Stimulated activated memory B cell treated with anti-CD40 and anti-IgM and Interleukin-4, amounts not matched to agents 10 μg/mL and 1 μg/mL and 100 μg/mL, for 72 hours (primary cell): ENCODE measurements around the gene ZNF496.
"Not testable (repeated sequence)": the region's sequence is repeated elsewhere in the genome, so short reads cannot be mapped to it uniquely, and the experiment has no call there.

ENCODE experiments used
- ATAC-seq: fragments of 150-1000 bp; cut with Tn5 transposase; 2 replicates; pipeline ENCODE4 v1.10.0; 2021
- H3K27ac Mint-ChIP-seq: one replicate; pipeline ENCODE4 v1.8.0; 2022; ENCODE audit warnings: mild to moderate bottlenecking, mixed read lengths
- H3K27me3 Mint-ChIP-seq: one replicate; pipeline ENCODE4 v1.8.0; 2022; ENCODE audit warnings: mixed read lengths
- H3K36me3 Mint-ChIP-seq: one replicate; pipeline ENCODE4 v1.8.0; 2022; ENCODE audit warnings: mixed read lengths
- H3K4me1 Mint-ChIP-seq: one replicate; pipeline ENCODE4 v1.8.0; 2022; ENCODE audit warnings: mixed read lengths
- H3K4me3 Mint-ChIP-seq: one replicate; pipeline ENCODE4 v1.8.0; 2022; ENCODE audit warnings: mild to moderate bottlenecking, moderate library complexity, mixed read lengths
- H3K9me3 Mint-ChIP-seq: one replicate; pipeline ENCODE4 v1.8.0; 2022; ENCODE audit warnings: mixed read lengths

ZNF496 gene

DNA sequence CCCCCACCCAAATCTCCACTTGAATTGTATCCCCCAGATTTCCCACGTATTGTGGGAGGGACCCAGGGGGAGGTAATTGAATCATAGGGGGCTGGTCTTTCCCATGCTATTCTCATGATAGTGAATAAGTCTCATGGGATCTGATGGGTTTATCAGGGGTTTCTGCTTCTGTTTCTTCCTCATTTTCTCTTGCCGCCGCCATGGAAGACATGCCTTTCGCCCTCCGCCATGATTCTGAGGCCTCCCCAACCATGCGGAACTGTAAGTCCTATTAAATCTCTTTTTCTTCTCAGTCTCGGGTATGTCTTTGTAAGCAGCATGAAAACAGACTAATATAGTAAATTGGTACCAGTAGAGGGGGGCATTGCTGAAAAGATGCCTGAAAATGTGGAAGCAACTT, 33.4 kb upstream of the ZNF496 start:
- peaks cover 21% of the 10 kb centered on the region for H3K4me1 Mint-ChIP-seq
- no peak for ATAC-seq
- no peak overlapping the region for H3K27ac Mint-ChIP-seq

DNA sequence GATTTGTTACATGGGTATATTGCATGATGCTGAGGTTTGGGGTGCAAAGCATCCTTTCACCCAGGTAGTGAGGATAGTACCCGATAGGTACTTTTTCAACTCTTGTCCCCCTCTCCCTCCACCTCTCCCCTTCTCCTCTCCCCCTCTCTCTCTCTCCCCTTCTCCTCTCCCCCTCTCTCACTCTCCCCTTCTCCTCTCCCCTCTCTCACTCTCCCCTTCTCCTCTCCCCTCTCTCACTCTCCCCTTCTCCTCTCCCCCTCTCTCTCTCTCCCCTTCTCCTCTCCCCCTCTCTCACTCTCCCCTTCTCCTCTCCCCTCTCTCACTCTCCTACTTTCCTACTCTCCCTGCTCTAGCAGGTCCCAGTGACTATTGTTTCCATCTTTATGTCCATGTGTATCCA, 31.3 kb upstream of the ZNF496 start:
- peaks cover 63% of the 10 kb centered on the region for H3K27me3 Mint-ChIP-seq
- not testable (repeated sequence) for H3K27ac Mint-ChIP-seq, ATAC-seq, H3K4me3 Mint-ChIP-seq, H3K36me3 Mint-ChIP-seq
- H3K9me3 Mint-ChIP-seq: peaks cover 14% of the 10 kb centered on the region
- peaks cover 23% of the 10 kb centered on the region for H3K4me1 Mint-ChIP-seq

More for the DNA sequence above, 33.4 kb upstream of the ZNF496 start:
- H3K4me3 Mint-ChIP-seq: no peak overlapping the region
- peaks cover 5% of the 10 kb centered on the region for H3K36me3 Mint-ChIP-seq
- H3K27me3 Mint-ChIP-seq: peaks cover 51% of the 10 kb centered on the region
- H3K9me3 Mint-ChIP-seq: peaks cover 14% of the 10 kb centered on the region

DNA sequence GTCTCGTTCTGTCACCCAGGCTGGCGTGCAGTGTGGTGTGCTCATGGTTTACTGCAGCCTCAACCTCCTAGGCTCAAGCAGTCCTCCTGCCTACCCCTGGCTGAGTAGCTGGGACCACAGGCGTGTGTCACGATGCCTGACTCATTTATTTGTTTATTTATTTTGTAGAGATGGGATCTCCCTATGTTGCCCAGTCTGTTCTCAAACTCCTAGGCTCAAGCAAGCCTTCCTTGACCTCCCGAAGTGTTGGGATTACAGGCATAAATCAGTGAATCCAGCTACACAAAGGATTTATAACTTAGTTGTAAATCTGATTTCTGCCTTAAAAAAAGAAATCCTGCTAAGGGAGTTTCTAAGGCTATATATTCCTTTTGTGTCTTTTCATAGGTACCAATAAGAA, 30.5 kb upstream of the ZNF496 start:
- no peak overlapping the region for H3K4me3 Mint-ChIP-seq
- H3K4me1 Mint-ChIP-seq: peaks cover 32% of the 10 kb centered on the region
- H3K36me3 Mint-ChIP-seq: peaks cover 5% of the 10 kb centered on the region
- no peak for ATAC-seq
- H3K27me3 Mint-ChIP-seq: peaks cover 63% of the 10 kb centered on the region
- H3K9me3 Mint-ChIP-seq: peaks cover 12% of the 10 kb centered on the region
- H3K27ac Mint-ChIP-seq: no peak overlapping the region

DNA sequence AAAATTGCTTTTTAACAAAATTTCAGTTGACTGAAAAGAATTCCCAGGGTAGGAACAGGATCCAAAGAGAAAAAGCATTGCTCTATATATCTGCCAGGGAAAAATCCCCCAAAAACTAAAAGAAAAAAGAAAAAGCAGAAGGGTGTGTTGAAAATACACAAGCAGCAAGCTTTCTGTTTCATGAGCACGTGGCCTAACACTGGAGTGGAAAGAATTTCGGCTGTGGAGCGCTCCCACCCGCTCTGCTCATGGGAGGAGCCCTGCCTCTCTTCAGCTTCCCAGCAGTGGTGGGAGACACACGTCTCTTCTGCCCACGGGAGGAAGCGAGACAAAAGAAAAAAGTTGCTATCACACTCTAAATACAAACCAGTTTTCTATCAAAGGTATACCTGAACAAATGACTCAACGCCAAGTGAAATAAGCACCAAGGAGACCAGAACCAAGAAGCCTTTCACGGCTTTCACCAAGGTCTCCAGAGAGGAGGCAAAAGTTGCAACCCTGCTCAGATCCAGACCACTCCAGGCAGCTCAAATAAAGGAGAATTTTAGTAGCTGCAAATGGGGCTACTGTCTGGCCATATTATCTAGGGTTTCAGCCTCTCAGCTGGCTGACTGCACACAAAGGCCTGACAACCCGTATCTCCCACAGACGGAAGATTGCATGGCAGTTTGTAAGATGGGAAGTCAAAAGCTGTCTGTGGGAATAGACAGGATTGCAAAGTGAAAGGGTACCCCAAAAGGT, 29.5 kb upstream of the ZNF496 start:
- peaks cover 32% of the 10 kb centered on the region for H3K4me1 Mint-ChIP-seq
- peaks cover 12% of the 10 kb centered on the region for H3K9me3 Mint-ChIP-seq
- peaks cover 5% of the 10 kb centered on the region for H3K36me3 Mint-ChIP-seq
- H3K27me3 Mint-ChIP-seq: peaks cover 63% of the 10 kb centered on the region
- H3K4me3 Mint-ChIP-seq: no peak overlapping the region
- no peak overlapping the region for H3K27ac Mint-ChIP-seq
- no peak for ATAC-seq

DNA sequence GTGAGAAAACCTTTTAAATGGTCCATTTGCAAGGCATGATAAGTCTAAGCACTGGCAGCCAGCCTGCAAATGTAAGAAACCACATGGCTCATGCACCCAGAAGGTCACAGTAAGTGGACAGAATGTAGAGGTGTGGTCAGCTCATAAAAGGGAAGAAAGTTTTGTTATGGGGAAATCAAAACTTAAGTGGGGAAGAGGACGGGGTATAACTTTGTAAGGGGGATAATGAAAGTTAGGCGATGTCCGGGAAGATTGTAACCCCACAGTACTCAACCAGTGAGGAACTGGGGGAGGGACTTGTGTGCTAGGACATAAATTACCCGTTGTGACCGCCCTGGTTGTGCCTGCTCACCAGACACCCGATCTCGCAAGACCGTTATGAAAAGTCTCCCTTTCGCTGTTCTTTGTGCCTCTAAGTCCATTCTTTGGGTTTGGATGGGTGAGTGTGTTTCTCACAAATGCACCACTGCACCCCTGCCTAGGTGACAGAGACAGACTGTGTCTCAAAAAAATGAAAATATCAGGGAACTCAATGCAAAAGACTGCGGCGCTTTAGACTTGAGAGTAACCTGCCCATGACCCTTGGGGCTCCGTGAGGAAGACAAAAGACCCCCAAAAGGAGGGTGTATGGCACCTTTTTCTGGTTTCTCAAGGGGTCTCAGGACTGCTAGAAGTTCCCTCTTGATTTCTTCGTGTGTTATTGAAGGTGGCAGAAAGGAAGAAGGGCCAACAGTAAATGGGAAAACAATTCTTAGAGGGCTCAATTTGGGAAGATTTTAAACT, 28.6 kb upstream of the ZNF496 start:
- Mint-ChIP-seq H3K4me1 (peaks cover 38% of the 10 kb centered on the region), H3K9me3 (peaks cover 10% of the 10 kb centered on the region), H3K4me3 (no peak overlapping the region), H3K27ac (no peak overlapping the region), H3K36me3 (no peaks in the 10 kb centered on the region), H3K27me3 (peaks cover 63% of the 10 kb centered on the region)
- no peak for ATAC-seq

DNA sequence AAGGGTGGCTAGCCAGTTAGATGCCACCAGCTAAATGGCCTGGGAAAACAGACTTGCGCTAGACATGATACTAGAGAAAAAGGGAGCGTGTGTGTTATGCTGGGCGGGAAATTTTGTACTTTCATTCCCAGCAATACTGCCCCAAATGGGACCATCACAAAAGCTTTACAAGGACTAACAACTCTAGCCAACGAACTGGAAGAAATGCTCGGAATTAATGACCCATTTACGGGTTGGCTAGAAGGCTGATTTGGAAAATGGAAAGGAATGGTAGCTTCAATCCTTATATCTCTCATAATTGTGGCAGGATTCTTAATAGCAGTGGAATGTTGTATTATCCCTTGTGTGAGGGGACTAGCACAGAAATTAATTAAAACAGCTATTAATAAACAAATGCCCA, 27.9 kb upstream of the ZNF496 start:
- peaks cover 57% of the 10 kb centered on the region for H3K27me3 Mint-ChIP-seq
- peaks cover 38% of the 10 kb centered on the region for H3K4me1 Mint-ChIP-seq
- no peak overlapping the region for H3K4me3 Mint-ChIP-seq
- ATAC-seq: no peak
- H3K9me3 Mint-ChIP-seq: peaks cover 7% of the 10 kb centered on the region
- no peaks in the 10 kb centered on the region for H3K36me3 Mint-ChIP-seq
- H3K27ac Mint-ChIP-seq: no peak overlapping the region

DNA sequence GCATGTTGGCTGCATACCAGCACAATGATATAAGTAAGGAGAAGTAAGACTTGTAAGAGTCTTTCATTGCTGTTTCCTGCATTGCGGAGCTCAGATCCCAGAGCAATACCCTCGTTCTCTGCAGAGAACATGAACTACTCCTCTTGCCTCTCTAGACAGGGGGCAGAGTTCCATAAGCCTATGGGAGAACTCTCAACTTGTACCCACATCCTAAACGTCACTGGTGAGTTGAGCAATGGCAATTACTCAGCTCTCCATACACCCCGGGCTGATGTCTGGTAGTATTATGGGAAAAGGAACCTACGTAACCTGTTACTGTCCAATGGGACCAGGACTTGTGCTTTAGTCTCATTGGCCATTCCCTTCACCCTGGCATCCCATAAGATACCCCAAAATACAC, 27.3 kb upstream of the ZNF496 start:
- Mint-ChIP-seq H3K36me3 (no peaks in the 10 kb centered on the region), H3K4me1 (peaks cover 38% of the 10 kb centered on the region), H3K27me3 (peaks cover 59% of the 10 kb centered on the region), H3K27ac (no peak overlapping the region), H3K9me3 (peaks cover 7% of the 10 kb centered on the region), H3K4me3 (no peak overlapping the region)
- no peak for ATAC-seq

DNA sequence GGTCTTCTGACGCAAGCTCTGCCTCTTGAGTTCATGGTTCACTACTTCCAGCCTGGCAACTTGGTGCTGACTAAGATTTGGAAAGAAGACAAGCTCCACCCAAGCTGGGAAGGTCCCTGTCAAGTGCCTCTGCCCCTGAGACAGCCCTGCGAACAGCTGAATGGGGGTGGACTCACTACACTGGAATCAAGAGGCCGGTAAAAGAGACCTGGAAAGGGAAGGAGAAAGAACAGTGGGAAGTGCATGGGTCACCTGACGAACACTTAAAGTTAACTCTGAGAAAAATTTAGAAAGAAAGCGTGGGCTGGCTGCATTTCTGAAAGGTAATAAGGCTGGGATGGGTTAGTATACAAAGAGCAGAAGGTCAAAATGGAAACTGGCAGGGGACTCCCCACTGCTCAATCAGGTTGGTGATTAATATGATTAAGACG, 26.1 kb upstream of the ZNF496 start:
- Mint-ChIP-seq H3K27ac (peak overlapping the region; percentile 74), H3K27me3 (peaks cover 57% of the 10 kb centered on the region), H3K9me3 (peaks cover 7% of the 10 kb centered on the region), H3K36me3 (no peaks in the 10 kb centered on the region), H3K4me1 (peaks cover 38% of the 10 kb centered on the region), H3K4me3 (peak overlapping the region; percentile 63)
- peak; percentile 93 for ATAC-seq

DNA sequence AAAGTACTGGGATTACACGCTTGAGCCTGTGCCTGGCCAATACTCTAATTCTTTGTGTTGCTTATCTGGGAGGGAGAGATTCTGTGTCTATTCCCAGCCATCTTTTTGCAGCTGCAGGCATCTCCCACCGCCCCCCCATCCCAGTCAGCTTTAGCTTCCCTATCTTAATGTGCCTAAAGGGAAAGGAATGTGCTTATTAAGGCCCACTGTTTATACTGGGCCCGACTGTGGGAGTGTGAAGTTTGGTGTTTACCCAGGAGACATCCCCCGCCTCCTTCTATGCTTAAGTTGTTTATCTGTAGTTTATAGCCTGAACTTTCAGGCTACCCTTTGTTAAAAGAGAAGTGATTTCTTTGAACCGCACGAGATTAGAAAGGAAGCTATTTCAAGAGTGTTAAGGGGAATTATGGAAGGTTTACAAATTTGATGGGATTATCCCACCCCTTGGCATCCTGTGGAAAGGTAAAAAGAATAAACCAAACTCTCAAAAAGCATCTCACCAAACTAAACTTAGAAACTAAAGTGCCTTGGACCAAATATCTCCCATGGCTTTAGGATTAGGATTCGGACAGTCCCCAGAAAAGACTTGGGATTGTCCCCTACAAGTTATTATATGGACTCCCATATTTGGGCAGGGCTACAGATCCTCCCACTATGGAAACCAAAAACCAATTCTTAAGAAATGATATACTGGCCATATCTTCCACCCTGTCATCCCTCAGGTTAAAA, 25.5 kb upstream of the ZNF496 start:
- H3K27me3 Mint-ChIP-seq: peaks cover 61% of the 10 kb centered on the region
- peaks cover 38% of the 10 kb centered on the region for H3K4me1 Mint-ChIP-seq
- peaks cover 7% of the 10 kb centered on the region for H3K9me3 Mint-ChIP-seq
- H3K36me3 Mint-ChIP-seq: no peaks in the 10 kb centered on the region
- H3K27ac Mint-ChIP-seq: peak overlapping the region; percentile 74
- ATAC-seq: peak; percentile 18
- peak overlapping the region; percentile 63 for H3K4me3 Mint-ChIP-seq

DNA sequence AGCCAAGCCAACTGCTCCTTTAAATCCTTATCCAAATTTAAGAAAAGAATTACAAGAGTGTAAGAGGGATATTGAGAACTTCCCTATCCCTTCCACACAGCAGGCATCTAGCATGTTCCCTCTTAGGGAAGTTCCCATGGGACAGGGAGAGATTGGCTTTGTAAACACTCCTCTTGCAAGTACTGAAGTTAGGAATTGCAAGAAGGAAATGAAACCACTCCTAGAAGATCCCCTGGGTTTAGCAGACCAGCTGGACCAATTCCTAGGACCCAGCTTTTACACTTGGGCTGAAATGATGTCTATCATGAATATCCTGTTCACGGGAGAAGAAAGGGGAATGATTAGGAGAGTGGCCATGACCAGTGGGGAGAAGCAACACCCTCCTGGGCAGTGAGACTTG, 23.5 kb upstream of the ZNF496 start:
- peaks cover 48% of the 10 kb centered on the region for H3K27me3 Mint-ChIP-seq
- not testable (repeated sequence) for ATAC-seq, H3K36me3 Mint-ChIP-seq, H3K9me3 Mint-ChIP-seq, H3K4me3 Mint-ChIP-seq
- H3K27ac Mint-ChIP-seq: peak overlapping the region; percentile 74
- H3K4me1 Mint-ChIP-seq: peaks cover 24% of the 10 kb centered on the region

DNA sequence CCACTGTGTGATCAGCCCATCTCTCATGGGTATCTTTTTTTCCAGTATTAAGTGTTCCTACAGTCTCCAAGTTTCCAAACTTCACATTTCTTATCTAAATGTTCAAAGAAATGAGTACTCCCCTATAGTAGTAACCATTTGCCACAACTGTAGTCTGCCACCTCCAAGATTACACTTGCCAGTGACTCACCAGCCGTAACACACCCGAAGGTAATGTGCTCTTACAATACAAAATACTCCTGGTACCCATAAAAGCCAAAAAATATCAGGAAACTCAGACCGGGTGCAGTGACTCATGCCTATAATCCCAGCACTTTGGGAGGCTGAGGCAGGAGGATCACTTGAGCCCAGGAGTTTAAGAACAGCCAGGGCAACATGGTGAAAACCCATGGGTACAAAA, 20.5 kb upstream of the ZNF496 start:
- no peak for ATAC-seq
- Mint-ChIP-seq H3K9me3 (peaks cover 7% of the 10 kb centered on the region), H3K4me1 (peaks cover 7% of the 10 kb centered on the region), H3K36me3 (no peaks in the 10 kb centered on the region), H3K4me3 (no peak overlapping the region), H3K27me3 (peaks cover 54% of the 10 kb centered on the region), H3K27ac (no peak overlapping the region)

DNA sequence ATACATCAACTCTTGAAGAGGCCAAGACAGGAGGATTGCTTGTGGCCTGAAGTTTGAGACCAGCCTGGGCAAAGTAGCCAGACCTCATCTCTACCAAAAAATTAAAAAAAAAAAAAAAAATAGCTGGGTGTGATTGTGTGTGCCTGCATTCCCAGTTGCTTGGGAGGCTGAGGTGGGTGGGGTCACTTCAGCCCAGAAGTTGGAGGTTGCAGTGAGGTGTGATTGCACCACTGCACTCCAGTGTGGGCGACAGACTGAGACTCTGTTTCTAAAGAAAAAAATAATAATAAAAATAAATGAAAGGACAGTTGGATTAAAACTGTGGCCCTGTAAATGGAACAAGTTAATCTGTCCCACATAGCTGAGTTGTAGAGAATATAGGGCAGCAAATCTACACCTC, 18.9 kb upstream of the ZNF496 start:
- H3K9me3 Mint-ChIP-seq: peaks cover under 1% of the 10 kb centered on the region
- ATAC-seq: no peak
- no peak overlapping the region for H3K4me3 Mint-ChIP-seq
- H3K36me3 Mint-ChIP-seq: no peaks in the 10 kb centered on the region
- no peak overlapping the region for H3K27ac Mint-ChIP-seq
- H3K4me1 Mint-ChIP-seq: peaks cover 2% of the 10 kb centered on the region
- H3K27me3 Mint-ChIP-seq: peaks cover 45% of the 10 kb centered on the region

DNA sequence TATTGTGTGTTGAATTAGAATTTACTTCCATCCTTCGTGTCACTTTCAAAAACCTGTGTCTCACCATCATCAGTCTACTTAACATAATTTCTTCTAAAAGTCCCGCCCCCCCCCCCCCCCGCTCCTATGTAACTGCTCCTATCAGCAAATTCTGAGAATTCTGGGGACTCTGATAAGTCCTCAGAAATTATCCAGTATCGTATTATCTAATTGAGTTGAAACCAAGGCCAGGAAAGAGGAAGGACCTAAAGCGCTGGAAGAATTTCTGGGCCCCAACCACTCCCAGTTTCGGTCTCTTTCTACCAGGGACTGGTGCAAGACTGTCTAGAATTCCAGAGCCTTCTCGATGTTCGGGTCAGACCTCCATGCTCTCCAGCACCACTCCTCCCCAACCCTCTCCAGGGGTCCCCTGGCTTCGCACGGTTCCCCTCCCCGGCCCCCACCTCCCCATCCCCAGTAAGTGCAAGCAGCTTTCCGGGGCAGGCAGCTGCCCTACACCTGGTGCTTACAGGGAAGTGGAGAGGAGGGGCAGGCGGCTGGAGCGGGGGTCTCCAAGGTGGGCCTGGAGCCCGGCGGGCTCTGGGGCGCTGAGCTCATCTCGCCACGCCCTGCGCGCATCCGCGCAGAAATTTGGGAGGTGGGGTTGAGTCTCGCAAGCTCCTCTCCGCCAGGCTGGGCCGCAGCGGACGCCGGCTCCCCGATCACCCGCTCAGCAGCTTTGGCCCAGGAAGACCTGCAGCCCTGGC, 16.0 kb upstream of the ZNF496 start:
- H3K27me3 Mint-ChIP-seq: peaks cover 26% of the 10 kb centered on the region
- no peak overlapping the region for H3K4me3 Mint-ChIP-seq
- H3K9me3 Mint-ChIP-seq: no peaks in the 10 kb centered on the region
- no peaks in the 10 kb centered on the region for H3K36me3 Mint-ChIP-seq
- ATAC-seq: peak; percentile 36
- no peak overlapping the region for H3K27ac Mint-ChIP-seq
- peaks cover 12% of the 10 kb centered on the region for H3K4me1 Mint-ChIP-seq

DNA sequence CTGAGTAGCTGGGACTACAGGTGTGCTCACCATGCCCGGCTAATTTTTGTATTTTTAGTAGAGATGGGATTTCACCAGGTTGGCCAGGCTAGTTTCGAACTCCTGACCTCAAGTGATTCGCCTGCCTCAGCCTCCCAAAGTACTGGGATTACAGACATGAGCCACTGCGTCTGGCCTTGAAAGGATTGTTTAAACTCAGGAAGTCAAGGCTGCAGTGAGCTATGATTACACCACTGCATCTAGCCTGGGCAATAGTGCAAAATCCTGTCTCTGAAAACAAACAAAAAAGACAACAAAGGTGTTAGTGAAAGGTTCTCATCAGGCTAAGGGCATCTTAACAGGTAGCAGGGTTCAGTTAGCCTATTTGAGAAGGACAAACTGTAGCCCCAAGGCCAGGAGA, 14.2 kb upstream of the ZNF496 start:
- no peak overlapping the region for H3K27ac Mint-ChIP-seq
- no peak overlapping the region for H3K4me3 Mint-ChIP-seq
- no peaks in the 10 kb centered on the region for H3K9me3 Mint-ChIP-seq
- H3K36me3 Mint-ChIP-seq: no peaks in the 10 kb centered on the region
- H3K4me1 Mint-ChIP-seq: peaks cover 15% of the 10 kb centered on the region
- no peak for ATAC-seq
- H3K27me3 Mint-ChIP-seq: peaks cover 19% of the 10 kb centered on the region

DNA sequence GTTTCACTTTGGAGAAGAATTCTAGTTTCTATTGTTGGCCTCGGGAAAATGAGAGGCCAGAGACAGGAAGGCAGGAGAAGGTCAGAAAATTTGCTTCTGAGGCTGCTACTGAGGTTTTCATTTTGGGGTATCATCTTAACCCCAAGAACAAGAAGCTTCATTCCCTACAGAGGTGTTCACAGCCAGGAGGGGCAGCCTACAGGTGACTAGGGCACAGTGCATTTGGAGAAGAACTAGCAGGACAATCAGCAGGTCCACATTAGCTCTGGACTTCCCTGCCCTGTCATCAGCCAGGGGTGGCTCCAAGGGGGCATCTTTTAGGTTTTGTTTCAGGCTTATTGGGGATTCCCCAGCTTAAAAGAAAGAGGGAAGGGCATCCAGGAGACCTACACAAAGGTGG, 12.1 kb upstream of the ZNF496 start:
- peaks cover 15% of the 10 kb centered on the region for H3K4me1 Mint-ChIP-seq
- no peaks in the 10 kb centered on the region for H3K36me3 Mint-ChIP-seq
- ATAC-seq: no peak
- no peaks in the 10 kb centered on the region for H3K9me3 Mint-ChIP-seq
- no peak overlapping the region for H3K27ac Mint-ChIP-seq
- peaks cover 8% of the 10 kb centered on the region for H3K27me3 Mint-ChIP-seq
- H3K4me3 Mint-ChIP-seq: no peak overlapping the region
